ENCODE results near the gene OR51B2.
"Not testable (repeated sequence)": the region's sequence is repeated elsewhere in the genome, so short reads cannot be mapped to it uniquely, and the experiment has no call there.

OR51B2 gene
- 0 reads per million in 3 experiments for total RNA-seq

DNA sequence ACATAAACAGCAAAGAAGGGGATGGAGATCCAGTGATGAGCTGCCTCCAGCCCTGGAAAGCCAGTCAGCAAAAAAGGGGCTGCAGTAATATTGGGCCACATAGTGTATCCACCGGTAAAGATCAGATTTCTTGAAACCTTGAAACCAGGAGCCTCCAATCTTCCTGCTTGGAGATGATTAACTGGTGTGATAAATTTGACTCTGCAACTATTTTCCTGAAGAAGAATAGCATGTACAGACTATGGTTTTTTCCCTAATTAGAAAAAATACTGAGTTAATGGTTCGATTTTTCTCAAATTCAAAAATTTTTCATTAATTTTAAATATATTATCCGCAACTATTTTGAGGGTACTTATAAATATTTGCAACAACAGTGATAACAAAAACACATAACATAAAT, at the start of gene OR51B2:
Gene OR51B2 (minus strand): TSS at position 101 of the 400 bp plus-strand sequence. CDS start 0 bp downstream, at position 101.
- no peak for DNase-seq

DNA sequence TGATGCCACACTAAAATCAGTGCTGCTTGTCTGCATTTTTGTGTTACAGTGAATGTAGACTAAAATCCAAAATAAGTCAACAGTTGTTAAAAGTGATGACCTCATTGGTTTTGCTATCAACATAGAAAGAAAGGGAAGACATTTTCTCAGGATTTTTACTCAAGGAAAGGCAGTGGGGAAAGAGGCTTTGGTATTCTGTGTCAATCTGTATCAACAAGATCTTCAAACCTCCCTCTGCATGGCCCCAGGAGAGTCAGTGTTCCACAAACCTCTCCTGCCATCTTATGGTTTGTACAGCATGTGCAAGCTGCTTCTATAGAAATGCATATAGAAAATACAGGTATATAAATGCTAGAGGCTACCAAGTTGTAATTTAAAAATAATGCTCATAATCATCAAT, 45.7 kb upstream of the OR51B2 start:
- DNase-seq = no peak

GRCh38 chr11:5368502-5369043, 44.5 kb upstream of the OR51B2 start:
- no peak for DNase-seq

DNA sequence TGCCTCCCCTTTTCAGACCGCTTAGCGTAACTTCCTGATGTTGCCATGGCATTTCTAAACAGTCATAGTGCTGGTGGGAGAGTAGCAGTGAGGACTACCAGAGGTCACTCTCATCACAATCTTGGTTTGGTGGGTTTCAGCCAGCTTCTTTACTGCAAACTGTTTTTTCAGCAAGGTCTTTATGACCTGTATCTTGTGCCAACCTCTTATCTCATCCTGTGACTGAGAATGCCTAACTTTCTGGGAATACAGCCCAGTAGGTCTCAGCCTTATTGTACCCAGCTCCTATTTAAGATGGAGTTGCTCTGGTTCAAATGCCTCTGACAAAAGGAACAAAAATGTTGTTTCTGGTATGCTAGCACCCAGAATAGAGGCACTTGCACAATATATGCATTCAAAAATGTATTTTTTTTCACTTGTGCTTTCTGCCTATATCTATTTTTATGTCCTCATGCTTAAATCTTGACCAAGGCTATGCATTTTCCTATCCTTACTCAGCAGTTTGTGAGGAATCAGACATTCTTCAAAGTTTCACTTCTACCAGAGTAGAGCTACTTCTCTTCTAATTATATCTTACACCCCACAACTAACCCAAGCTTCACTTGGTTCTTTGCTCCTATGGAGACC, 43.5 kb upstream of the OR51B2 start:
- DNase-seq = no peak

- no peak for DNase-seq
Measured at GRCh38 chr11:5366856-5367255, 42.8 kb upstream of the OR51B2 start.

- not testable (repeated sequence) for DNase-seq
Measured at GRCh38 chr11:5366365-5366764, 42.3 kb upstream of the OR51B2 start.

- no peak for DNase-seq
Measured at GRCh38 chr11:5364214-5364613, 40.1 kb upstream of the OR51B2 start.

DNA sequence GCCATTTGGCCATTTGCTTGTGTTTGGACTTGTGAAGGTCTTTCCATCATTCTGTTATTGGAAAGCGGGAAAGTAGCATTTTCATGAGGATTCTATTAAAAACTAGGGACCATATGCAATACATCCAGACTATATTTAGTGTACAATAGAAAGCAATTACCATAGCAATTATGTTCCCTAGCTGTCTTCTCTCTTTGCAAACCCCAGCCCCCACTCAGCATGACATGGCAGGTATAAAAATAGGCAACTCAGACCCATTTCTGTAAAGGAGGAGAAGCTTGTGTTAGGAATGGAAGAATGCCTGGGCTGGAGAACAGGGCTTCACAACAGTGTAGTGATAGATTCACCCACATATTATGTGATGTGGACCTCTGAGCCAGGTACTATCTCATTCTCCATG, 39.6 kb upstream of the OR51B2 start:
- DNase-seq = no peak

- DNase-seq = no peak
Measured at GRCh38 chr11:5362017-5362625, 38.0 kb upstream of the OR51B2 start.

- DNase-seq = not testable (repeated sequence)
Measured at GRCh38 chr11:5356031-5356430, 31.9 kb upstream of the OR51B2 start.

- DNase-seq = no peak
Measured at GRCh38 chr11:5351208-5351607, 27.1 kb upstream of the OR51B2 start, which contains the start of gene OR51B6. Gene OR51B6, plus strand, starts transcription at chr11:5351508. Its CDS starts 0 bp downstream, at chr11:5351508.

DNA sequence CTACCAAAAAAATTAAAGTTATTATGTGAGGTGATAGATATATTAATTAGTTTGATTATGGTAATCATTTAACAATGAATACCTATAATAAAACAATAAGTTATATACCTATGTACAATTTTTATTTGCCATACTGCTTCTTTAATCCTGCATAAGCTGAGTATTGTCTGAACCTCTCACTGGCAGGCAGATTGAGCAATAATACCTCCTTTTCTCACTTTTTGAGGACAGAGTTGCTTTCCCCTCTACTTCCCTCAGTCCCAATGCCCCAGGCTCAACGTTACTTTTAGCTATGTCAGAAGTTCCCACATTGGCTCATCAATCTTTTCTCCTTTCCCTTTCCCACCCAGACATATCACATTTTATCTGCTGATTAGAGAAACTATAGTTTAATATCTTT, 25.5 kb upstream of the OR51B2 start:
- no peak for DNase-seq

- no peak for DNase-seq
Measured at GRCh38 chr11:5348551-5349194, 24.6 kb upstream of the OR51B2 start.

- no peak for DNase-seq
Measured at GRCh38 chr11:5345831-5346230, 21.7 kb upstream of the OR51B2 start.

DNA sequence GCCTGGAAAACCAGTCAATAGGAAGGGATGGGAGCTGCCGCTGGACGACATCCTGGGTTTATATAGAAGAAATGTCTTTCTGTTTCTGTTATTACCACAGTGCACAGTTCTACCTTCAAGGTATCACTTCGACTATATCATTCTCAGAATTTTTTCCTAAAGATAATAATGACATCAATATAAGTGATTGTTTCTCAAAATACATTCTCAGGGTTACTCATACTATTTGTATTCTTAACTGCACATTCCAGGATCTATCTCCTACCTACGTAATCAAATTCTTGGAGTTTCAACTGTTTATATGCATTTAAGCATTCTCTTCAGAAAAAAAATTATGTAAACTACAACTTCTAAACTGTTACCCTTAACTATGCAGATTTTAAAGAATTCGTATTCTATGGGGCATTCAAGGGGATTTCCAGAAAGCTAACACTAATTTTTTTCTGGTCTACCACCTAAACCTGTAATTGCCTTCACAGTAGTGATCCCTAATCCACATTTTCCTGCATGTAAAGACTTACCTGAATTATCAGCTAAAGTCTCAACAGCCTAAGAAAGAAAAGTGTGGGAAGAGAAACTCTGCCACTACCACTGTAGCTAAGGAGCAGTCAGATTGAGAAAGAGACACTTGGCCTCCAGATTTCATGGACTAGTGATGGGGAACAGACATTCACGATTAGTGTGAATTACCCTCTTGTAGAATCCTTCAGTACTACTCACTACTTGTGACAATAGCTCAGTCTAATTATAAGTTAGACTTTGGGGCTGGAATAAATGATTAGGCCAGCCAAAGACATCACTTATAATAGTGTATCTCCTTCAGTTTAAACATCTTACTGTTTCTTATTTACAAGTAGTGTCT, 19.6 kb upstream of the OR51B2 start, which contains the start of gene OR51B5:
Gene OR51B5 (minus strand): TSS at position 51 of the 862 bp plus-strand sequence. CDS start 0 bp downstream, at position 51.
- no peak for DNase-seq

DNA sequence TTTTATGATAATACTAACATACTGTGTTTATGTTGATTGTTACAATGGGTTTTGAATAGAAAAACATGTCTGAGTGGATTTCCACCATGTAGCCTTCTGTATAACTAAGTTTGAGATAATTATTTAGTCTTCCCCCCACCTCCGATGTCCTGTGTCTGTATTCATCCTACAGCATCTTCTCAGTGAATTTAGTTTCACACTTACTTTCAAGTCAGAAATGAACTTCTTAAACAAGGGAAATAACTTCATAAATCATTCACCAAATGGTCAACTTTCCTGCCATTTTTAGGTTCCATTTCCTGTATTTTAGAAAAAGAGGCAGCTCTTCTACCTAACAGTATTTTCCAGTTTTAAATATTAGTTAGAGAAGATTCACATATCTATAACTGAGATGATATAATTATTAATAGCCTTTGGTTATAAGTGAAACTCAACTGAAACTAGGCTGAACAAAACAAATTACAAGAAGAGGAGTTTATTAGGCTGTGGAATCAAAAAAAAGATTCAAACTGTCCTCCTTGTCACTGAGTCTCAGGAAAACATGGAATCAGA, 15.8 kb upstream of the OR51B2 start:
- no peak for DNase-seq

DNA sequence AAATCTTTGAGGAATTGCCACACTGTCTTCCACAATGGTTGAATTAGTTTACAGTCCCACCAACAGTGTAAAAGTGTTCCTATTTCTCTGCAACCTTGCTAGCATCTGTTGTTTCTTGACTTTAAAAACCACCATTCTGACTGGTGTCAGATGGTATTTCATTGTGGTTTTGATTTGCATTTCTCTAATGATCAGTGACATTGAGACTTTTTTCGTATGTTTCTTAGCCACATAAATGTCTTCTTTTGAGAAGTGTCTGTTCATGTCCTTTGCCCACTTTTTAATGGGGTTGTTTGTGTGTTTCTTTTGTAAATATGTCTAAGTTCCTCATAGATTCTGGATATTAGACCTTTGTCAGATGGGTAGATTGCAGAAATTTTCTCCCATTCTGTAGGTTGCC, 13.2 kb upstream of the OR51B2 start:
- DNase-seq = not testable (repeated sequence)

DNA sequence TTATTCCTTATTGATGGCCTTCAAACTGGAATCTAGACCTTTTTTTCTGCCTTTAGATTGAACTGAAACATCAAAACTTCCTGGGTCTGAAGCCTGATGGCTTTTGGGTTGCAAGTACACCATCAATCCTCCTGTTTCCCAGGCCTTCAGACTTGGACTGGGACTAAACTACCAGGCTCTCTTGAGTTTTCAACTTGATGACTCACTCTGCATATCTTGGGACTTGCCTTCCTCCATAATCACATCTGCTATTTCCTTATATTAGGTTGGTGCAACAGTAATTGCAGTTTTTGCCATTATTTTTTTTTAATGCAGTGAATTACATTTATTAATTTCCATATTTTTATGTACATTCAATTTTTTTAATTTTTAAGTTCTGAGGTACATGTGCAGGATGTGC, 12.2 kb upstream of the OR51B2 start:
- no peak for DNase-seq

- no peak for DNase-seq
Measured at GRCh38 chr11:5335170-5335569, 11.1 kb upstream of the OR51B2 start.

DNA sequence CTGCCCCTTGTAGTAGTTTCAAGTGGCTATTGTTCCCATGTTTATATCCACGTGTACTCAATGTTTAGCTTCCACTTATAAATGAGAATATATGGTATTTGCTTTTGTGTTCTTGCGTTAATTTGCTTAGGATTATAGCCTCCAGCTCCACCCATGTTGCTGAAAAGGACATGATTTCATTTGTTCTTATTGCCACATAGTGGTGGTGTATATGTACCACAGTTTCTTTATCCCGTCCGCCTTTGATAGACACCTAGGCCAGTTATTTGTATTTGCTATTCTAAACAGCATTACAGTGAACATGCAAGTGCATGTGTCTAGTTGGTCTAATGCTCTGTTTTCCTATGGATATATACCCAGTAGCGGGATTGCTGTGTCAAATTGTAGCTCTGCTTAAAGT, 6.8 kb downstream of the OR51B2 start:
- DNase-seq = no peak

- DNase-seq = not testable (repeated sequence)
Measured at GRCh38 chr11:5313326-5314023, 10.6 kb downstream of the OR51B2 start.

GRCh38 chr11:5310423-5310822, 13.7 kb downstream of the OR51B2 start:
- DNase-seq = no peak
